Type B pancreatic cell (in vitro differentiated cells): ENCODE results near the gene TM9SF1. TPM values are rescaled to one million over a fixed set of nuclear protein-coding genes. Genes with fewer than 3 reads are reported as not detected.

Experiments used
- DNase-seq: peaks from one replicate; pipeline ENCODE4 v3.0.0; 2021; ENCODE audit warnings: mixed read lengths; ENCODE audit not compliant: unreplicated experiment; ENCODE audit errors: extremely low spot score
- H3K27ac Mint-ChIP-seq: 2 replicates; pipeline ENCODE4 v1.8.0; 2021; ENCODE audit warnings: mild to moderate bottlenecking, mixed read lengths
- H3K27me3 Mint-ChIP-seq: 2 replicates; pipeline ENCODE4 v1.8.0; 2021; ENCODE audit warnings: mixed read lengths
- H3K36me3 Mint-ChIP-seq: 2 replicates; pipeline ENCODE4 v1.8.0; 2021; ENCODE audit warnings: mixed read lengths
- H3K4me1 Mint-ChIP-seq: one replicate; pipeline ENCODE4 v1.8.0; 2021; ENCODE audit warnings: mixed read lengths; ENCODE audit not compliant: unreplicated experiment
- H3K4me3 Mint-ChIP-seq: 2 replicates; pipeline ENCODE4 v1.8.0; 2021; ENCODE audit warnings: mild to moderate bottlenecking, mixed read lengths
- H3K9me3 Mint-ChIP-seq: 2 replicates; pipeline ENCODE4 v1.8.0; 2021; ENCODE audit warnings: mixed read lengths
- CTCF ChIP-seq: fragments of 200-600 bp; sonication (generic); conservative IDR thresholded peaks from 2 replicates; pipeline ENCODE4 v1.5.0; 2021; ENCODE audit warnings: antibody characterized with exemption, mild to moderate bottlenecking
- total RNA-seq: library from RNA; stranded (reverse); gene quantifications from 2 replicates; pipeline ENCODE4 v1.2.1, GENCODE V29; 2021; ENCODE audit warnings: low replicate concordance

The TM9SF1 gene
- total RNA-seq, 1 donor from 2014 or later = 50.5 TPM

- peak overlapping the region; percentile 75 for H3K4me3 Mint-ChIP-seq
- TF ChIP-seq CTCF = no peak
- no peak for DNase-seq
- peaks cover 25% of the 10 kb centered on the region for H3K36me3 Mint-ChIP-seq
- H3K4me1 Mint-ChIP-seq = peaks cover 36% of the 10 kb centered on the region
- no peaks in the 10 kb centered on the region for H3K9me3 Mint-ChIP-seq
- H3K27me3 Mint-ChIP-seq = no peaks in the 10 kb centered on the region
- H3K27ac Mint-ChIP-seq = peak overlapping the region; percentile 33
Measured at GRCh38 chr14:24234095-24235005, 39.1 kb upstream of the TM9SF1 start.

GRCh38 chr14:24233538-24233866, 38.3 kb upstream of the TM9SF1 start:
- no peak for DNase-seq
- Mint-ChIP-seq H3K27me3 (no peaks in the 10 kb centered on the region), H3K4me3 (peak overlapping the region; percentile 98), H3K27ac (peak overlapping the region; percentile 97), H3K9me3 (no peaks in the 10 kb centered on the region), H3K36me3 (peaks cover 25% of the 10 kb centered on the region), H3K4me1 (peaks cover 32% of the 10 kb centered on the region)
- TF ChIP-seq CTCF = no peak

GRCh38 chr14:24232645-24233537, 37.6 kb upstream of the TM9SF1 start, which contains the start of gene GMPR2:
Gene GMPR2, plus strand, starts transcription at chr14:24232929. Its CDS starts 325 bp downstream, at chr14:24233254.
- no peak for DNase-seq
- H3K9me3 Mint-ChIP-seq = no peaks in the 10 kb centered on the region
- H3K4me1 Mint-ChIP-seq = peaks cover 26% of the 10 kb centered on the region
- peak within 1 kb of the TSS; percentile 97 for H3K27ac Mint-ChIP-seq
- TF ChIP-seq CTCF = no peak
- H3K4me3 Mint-ChIP-seq = peak within 1 kb of the TSS; percentile 98
- no peaks in the 10 kb centered on the region for H3K27me3 Mint-ChIP-seq
- H3K36me3 Mint-ChIP-seq = peaks cover 19% of the 10 kb centered on the region

GRCh38 chr14:24232121-24232644, 36.9 kb upstream of the TM9SF1 start, which contains the start of gene NEDD8:
Gene NEDD8, minus strand, starts transcription at chr14:24232367. Its CDS starts 100 bp downstream, at chr14:24232267.
- peak; percentile 85 for DNase-seq
- peaks cover 18% of the 10 kb centered on the region for H3K36me3 Mint-ChIP-seq
- H3K27me3 Mint-ChIP-seq = no peaks in the 10 kb centered on the region
- H3K4me3 Mint-ChIP-seq = peak within 1 kb of the TSS; percentile 98
- peaks cover 27% of the 10 kb centered on the region for H3K4me1 Mint-ChIP-seq
- no peak for TF ChIP-seq CTCF
- no peaks in the 10 kb centered on the region for H3K9me3 Mint-ChIP-seq
- H3K27ac Mint-ChIP-seq = peak within 1 kb of the TSS; percentile 97

- TF ChIP-seq CTCF = no peak
- no peak for DNase-seq
- peaks cover 29% of the 10 kb centered on the region for H3K4me1 Mint-ChIP-seq
- peaks cover 15% of the 10 kb centered on the region for H3K36me3 Mint-ChIP-seq
- H3K4me3 Mint-ChIP-seq = peak overlapping the region; percentile 98
- peak overlapping the region; percentile 97 for H3K27ac Mint-ChIP-seq
- no peaks in the 10 kb centered on the region for H3K27me3 Mint-ChIP-seq
- no peaks in the 10 kb centered on the region for H3K9me3 Mint-ChIP-seq
Measured at GRCh38 chr14:24231263-24232120, 36.3 kb upstream of the TM9SF1 start.
